Left kidney (tissue), 2 donors: ENCODE measurements around the gene TFCP2L1. TPM values are rescaled to one million over a fixed set of nuclear protein-coding genes. Genes with fewer than 3 reads are reported as not detected.

ENCODE experiments used
- DNase-seq: peaks from one replicate; pipeline ENCODE4 v3.0.0-alpha.2; 2013
- polyA plus RNA-seq: library from polyadenylated mRNA; unstranded; fragments of 120-200 nt; gene quantifications from one replicate; pipeline ENCODE4 v1.2.1, GENCODE V29; 2013; ENCODE audit not compliant: insufficient read length

The TFCP2L1 gene
- polyA plus RNA-seq, 1 donor, result 68.0 TPM

GRCh38 chr2:121173806-121174205 lies 111.2 kb downstream of the TFCP2L1 start:
- DNase-seq, result no peak

- DNase-seq, result no peak
Measured at GRCh38 chr2:121173112-121173511, 111.9 kb downstream of the TFCP2L1 start.

GRCh38 chr2:121172456-121172855 lies 112.5 kb downstream of the TFCP2L1 start:
- no peak for DNase-seq

- no peak for DNase-seq
Measured at GRCh38 chr2:121171625-121172119, 113.3 kb downstream of the TFCP2L1 start.

GRCh38 chr2:121170577-121170976 lies 114.4 kb downstream of the TFCP2L1 start:
- no peak for DNase-seq

- peak; percentile 30 for DNase-seq
Measured at GRCh38 chr2:121167411-121167810, 117.6 kb downstream of the TFCP2L1 start.

Other genes with a start within 250 kb of the TFCP2L1 start
- 1.4 TPM for gene RNU4ATAC, start 245.7 kb upstream of the TFCP2L1 start, polyA plus RNA-seq